Stimulated activated CD4-positive, alpha-beta T cell treated with anti-CD3 and anti-CD28 coated beads, Interleukin-15, amount 100 ng/mL, for 48 hours (primary cell): ENCODE data around the gene ST7.
"Not testable (repeated sequence)": the region's sequence is repeated elsewhere in the genome, so short reads cannot be mapped to it uniquely, and the experiment has no call there.

ENCODE experiments used
- DNase-seq, 2 donors: peaks; one replicate each; pipeline ENCODE4 v3.0.0-alpha.2; 2020; ENCODE audit warnings: low read depth in 2 of 2

ST7 gene

DNA sequence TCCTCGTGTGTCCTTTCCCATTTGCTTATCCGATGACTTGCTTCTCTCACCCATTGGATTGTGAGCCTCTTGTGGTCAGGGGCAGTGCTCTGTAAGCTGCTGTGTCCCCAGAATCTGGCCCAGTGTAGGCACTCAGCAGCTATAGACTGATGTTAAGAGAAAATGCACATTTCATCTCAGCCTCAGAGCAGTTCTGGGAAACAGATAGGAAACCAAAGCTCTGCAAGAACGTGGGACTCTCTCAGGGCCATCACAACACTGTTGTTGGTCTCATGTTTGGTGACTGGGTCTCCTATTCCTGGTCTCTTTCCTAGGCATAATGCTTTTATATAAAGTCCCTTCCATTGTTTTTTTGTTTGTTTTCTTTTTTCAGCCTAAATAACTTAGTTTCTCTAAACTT, 141.2 kb downstream of the ST7 start:
- DNase-seq: no peak

DNA sequence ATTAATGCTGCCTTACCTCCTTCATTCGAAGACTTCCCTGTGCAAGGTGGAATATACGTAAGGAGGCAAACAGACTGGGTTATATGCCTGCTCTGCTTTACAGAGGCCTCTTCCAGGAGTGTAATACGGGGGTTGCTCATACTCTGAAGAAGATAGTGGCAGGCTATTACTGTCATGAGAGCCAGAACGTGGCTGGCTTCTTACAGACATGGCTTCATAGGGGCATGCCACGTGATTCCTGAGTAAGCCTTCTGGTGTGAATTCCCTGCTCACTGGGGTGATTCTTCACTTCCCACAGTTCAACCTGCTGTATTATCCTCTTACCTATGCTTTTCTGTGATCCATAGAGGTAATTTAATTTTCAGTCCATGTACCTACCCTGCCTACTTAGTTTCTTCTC, 141.8 kb downstream of the ST7 start:
- DNase-seq: no peak

DNA sequence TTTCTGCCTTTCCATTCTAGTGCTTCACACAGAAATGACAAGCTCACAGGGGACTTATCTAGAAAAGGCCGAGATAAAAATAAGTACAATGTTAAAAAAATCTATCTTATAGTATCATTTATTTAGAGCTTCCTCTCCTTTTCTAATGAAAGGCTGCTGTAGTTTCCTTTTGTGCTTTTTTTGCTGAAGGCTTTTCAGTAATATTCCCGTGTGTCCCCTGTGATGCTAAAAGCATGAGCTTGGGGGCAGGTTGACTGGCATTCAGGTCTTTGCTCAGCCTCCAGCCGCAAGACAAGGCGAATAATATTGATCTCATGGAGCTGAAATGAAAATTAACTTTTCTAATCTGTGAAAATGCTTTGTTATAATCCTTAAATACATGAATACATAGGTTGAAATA, 143.0 kb downstream of the ST7 start:
- no peak for DNase-seq

DNA sequence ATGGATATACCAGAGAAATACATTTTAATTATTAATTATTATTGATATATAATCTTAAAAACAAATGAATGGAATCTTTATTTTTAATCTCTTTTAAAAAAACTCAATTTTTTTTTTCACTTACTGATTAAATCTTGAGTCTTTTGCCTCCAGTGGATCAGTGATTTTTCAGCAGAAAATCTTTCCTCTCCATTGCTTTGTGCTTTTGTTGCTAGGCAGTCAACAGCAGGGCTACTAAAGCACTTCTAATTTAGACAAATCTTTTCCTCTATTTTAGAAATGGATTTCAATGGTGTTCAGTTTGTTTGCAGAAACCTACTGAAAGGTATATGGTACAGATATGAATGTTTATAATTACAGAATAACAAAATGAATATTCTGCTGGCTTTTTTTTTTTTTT, 143.6 kb downstream of the ST7 start:
- no peak for DNase-seq

DNA sequence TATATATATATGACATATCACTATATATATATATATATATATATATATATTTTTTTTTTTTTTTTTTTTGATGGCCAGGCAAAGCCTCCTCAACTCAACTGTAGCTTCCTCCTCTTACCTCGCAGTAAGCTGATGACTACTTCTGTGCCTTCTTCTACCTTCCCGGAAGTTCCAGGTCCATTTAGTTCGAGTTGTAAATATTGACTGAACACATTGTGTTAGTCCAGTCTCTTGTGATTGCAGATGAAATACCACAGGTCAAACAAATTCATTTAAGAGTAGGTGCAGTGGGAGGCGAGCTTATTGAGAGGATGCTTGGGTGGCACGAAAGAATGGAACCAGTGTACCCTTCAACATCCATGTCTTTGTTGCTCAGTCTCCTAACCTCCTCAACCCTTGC, 144.6 kb downstream of the ST7 start:
- DNase-seq: no peak

DNA sequence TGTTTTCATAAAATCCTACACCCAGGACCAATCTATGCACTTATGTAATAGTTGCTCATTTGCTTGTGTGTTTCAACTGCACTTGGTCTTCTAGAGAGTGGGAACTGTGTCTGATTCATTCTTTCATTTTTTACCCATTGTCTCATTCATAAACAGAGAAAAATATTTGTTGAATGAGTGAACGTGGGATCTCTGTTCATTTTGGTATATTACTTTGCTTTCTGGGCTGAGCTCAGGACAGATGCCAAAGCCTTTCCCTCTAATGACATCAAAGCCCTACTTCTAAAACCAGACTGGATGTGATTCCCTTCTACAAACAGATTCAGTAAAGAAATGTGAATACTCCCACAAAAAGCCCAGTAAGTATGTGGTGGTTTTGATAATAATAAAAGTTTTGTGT, 145.2 kb downstream of the ST7 start:
- no peak for DNase-seq

DNA sequence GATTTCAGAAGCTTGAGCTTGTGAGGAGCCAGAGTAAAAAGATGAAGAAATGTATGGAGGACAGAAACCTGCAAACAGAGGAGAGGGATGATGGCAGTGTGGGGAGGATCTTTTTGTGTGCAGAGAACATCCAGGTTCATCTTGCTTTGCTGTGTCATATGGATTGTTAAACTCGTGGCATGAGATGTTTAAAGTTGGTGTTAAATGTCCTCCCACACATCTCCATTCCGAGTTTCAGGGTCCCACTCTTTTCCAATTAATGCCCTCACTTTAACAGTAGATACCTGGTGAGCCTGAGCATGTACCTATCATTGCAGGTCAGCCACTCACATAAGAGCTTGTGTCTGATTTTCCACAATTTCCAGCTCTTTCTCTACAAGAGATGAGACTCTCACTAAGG, 147.7 kb downstream of the ST7 start:
- DNase-seq: no peak

DNA sequence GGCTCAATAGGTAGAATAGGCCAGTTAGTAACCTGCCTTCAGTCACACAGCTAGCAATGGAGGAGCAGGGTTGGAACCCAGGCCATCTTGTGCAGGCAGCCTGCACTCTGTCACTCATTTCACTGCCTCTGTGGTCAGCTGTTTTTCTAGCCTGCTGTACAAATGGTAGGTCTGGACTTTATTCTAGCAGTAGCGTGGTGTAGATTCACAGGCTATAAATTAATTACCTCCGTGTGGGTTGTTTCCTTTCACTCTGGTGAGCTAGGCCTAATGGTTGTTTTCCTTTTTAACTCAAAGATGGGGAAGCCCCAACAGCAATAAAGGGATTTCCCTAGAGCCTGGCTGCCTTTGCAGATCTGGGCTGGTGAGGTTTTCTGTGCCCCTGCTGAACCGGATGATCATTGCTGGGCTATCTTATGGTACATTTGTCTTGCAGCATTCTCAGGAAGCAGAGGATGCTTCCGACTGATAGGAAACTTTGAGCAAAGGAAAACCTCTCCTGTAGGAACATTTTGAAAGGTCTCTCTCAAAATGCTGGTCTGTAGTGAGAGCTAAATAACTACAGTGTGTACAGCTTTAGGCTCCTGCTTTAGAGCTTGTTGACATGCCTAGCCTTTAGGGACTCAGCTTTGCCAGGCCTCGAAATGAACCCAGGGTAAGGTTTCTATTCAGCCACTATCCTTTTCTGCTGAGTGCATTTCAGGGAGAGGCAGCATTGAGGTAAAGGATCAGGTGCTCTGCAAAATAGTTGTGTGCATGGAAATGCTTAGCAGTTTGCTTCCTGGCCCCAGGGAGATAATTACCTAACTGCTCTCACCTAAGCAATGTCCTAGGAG, 157.4 kb downstream of the ST7 start:
- peak; percentile 16 to 18 for DNase-seq

DNA sequence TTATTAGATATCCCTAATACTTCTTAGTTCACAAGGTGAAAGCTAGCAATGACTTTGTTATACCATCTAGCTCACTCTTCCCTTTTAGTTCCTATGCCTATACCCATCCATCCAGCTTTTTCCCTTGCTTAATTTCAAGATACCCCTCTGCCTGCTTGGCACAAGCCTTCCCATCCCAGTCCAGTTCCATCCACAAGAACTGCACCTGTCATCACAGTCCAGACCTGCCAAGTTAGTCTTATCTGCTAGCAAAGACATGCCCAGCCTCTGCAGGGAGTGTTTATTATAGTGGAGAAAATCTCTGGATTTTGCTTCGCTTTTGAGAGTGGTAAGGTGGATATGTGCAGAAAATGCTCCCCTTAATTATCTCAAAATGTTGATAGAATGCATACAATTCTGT, 158.2 kb downstream of the ST7 start:
- DNase-seq: no peak

DNA sequence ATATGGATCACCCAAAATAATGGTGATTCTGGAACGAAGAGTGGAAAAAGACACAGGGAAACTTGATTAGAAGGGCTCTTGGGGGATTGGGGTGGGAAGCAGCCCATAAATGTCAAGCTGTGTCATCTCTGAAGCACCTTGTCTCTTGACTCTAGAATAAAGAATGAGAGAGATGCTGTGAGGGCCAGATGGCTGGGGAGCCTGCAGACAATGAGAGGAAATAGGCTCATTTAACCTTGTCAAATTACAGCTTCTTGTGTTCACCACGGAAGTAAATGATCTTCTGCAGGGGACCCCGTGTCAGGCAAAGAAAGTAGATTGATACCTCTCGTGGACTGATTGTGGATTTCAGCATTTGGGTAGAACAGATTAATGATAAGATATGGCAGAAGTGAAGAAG, 159.3 kb downstream of the ST7 start:
- no peak for DNase-seq

DNA sequence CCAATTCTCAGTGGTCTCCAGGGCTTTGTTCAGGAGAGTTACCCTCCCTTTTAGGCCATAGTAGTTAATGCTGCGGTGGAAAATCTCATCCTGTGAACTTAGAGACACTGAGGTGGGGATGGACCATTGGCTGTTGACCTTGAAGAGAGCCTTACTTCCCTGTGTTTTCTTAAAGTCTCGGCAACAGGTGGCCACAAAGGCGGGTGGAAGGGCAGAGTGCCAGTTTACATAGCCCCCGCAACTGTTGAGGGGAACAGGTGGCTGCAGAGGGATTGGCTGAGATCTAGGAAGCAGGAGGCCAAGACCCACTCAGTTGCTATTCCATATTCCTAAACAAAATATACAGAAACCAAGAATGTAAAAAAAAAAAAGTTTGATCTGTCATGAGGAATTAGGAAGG, 160.6 kb downstream of the ST7 start:
- no peak for DNase-seq

DNA sequence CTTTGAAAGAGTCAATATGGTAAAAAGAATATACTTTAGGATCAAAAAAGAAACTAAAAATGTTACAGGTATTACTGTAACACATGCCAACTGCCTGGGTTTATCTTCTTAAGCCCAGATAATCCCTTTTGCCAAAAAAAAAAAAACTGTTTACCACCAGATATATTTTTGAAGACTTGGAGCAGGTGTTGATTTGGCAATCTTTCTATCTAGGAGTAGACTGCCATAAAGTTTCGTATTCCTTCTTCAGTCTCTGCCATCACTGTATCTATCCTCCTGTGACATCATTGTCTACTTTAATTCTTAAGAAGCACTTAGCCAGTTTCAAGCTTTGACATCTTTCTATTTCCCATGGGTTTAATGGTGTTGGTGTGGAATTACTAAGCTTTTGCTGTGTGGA, 161.0 kb downstream of the ST7 start:
- no peak for DNase-seq

DNA sequence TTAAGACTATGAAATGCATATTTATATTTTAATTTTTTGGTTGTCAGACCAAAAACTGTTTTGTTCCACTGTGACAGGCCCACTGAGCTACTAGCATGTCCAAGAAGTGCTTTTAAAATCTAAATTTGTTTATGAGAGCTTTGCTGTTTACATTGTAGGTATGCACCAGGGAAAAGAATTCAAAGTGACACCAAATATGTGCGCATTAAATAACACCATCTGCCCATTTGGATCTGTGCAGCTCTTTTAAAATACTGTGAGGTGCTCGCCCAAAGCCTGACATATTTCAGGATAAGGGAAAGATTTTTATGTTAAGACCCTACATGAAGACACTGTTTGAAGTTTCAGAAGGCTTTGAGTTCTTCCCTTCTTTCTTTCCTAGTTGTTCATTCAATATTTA, 162.9 kb downstream of the ST7 start:
- no peak for DNase-seq

DNA sequence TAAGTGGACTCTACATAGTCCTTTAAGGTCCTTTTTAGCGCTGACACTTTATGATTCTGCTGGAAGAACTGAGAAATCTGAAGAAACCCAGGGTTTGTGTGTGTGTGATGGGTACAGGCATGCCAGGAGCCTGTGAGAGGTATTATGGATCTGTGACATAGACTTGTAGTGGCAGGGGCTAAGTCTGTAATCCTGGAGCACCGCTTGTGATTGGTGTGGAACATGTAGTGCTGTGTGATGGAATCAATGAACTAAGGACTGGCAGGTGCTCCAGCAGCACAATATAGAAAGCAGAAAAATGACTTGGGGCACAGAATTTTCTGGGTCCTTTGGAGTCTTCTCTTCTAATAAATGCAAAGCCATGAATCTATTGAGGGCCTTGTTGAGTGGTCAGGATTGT, 163.9 kb downstream of the ST7 start:
- no peak for DNase-seq

DNA sequence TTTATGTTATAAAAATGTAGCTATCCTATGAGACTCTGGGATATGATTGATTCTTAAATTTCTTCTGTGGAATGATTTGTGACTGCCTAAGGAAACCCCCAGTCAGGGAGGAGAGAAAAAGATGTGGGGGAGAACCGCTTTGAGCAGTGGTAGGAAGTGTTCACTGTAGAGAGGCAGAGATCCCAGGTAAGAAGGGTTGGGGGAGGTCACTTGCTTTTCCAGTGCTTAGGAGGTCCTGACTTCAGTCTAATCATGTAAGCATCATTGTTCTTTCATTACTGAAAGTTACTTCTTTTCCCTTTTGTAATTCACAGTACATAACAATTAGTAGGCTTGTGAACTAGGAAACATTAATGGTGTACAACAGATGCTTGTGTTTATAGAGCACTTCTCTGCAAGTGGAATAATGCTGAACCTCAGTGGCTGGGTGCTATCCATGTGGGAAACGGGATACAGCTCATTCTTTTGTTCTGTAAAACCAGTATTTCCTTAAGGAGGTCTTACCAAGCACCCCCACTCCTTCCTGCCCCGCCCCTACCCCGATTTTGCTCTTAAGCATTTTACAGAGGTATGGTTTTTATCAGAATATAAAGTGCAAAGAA, 165.4 kb downstream of the ST7 start:
- no peak for DNase-seq

DNA sequence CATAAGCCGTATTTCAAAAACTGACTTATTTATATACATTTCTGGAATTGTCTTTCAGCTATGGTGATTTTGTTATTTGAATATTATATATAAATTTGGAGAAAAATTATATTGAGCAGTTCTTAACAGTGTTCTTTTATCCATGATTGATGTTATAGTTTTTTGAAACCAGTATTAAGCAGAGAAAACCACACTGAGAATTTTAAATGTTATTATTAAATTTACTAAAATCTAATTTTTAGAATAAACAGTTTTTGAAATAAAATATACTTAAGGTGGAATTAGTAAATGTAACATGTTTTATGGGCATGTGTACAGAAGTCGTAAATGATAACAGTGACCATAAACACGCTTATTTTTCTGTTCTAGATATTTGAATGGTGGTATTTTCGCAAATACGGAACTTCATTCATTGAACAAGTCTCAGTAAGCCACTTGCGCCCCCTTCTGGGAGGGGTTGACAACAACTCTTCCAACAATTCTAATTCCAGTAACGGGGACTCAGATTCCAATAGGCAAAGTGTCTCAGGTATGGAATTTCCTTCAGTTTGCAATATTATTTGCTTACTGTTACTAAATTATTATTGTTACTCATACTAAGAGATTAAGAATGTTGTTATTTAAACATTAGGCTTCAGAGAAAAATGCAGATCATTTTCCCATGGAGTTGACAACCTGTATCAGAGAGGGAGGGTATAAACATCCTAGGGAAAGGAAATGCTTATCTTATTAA, 166.1 kb downstream of the ST7 start:
- DNase-seq: peak; percentile 36 to 67

DNA sequence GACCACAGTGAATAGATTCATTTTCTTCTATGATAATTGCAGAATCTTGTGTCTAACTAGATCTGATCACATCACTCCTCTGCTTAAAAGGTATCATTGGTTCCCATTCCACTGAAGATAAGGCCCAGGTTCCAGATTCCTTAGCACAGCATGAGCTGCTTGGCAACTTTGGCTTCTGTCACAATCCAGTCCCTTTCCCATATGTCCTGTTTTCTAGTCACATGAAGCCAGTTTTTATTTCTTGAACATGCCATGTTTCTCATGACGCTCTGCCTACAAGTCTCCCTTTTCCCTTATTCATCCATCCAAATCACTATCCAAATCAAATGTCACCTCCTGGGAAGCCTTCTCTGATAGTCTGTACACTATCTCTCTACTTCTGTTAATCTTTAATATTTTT, 167.0 kb downstream of the ST7 start:
- not testable (repeated sequence) for DNase-seq

DNA sequence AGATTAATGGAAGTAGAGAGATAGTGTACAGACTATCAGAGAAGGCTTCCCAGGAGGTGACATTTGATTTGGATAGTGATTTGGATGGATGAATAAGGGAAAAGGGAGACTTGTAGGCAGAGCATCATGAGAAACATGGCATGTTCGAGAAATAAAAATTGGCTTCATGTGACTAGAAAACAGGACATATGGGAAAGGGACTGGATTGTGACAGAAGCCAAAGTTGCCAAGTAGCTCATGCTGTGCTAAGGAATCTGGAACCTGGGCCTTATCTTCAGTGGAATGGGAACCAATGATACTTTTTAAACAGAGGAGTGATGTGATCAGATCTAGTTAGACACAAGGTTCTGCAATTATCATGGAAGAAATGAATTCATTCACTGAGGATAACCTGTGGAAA, 168.7 kb downstream of the ST7 start:
- DNase-seq: not testable (repeated sequence)

DNA sequence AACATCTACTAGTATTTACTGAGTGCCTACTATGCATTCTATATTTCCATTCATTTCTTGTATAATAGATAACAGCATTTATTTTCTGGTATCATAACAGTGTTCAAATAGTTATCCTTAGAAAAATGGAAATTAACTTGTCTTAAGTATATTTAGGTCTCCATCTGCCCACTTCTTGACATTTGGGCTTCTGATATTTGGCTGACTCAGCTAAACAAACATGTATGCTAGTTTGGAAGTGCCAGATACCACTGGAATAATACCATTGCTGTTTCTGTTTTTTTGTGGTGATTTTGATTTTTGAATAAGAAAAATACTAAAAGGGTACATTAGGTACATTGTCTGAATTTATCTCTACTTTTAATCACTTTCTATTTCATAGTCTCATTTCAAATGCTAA, 169.2 kb downstream of the ST7 start:
- DNase-seq: no peak

DNA sequence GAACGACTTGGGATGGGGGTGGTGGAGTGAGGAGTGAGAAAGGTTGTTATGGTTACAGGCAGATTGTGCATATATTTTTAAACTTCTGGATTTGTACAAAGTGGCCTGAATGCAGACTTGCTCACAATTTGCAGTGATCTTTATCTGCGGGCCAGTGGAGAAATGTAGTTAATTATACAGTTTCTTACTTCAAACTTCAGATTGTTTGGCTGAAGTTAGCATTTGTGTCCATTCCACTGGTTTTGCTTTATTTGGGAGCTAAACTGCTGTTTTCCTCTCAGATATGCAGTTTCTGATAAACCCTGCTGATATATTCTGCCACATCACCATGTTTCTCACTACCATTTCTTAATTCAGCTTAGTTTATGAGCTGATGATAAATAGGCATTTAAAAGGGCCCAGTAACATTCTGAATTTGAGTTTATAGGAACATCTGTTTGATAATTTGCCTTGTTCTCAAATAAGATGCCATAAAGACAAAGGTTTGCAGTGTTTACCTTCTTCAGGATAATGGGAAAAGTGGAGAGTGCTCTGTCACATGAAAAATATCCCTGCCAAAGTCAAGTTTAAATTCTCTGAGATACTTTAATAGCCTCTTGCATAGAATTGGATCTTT, 170.1 kb downstream of the ST7 start:
- DNase-seq: no peak

DNA sequence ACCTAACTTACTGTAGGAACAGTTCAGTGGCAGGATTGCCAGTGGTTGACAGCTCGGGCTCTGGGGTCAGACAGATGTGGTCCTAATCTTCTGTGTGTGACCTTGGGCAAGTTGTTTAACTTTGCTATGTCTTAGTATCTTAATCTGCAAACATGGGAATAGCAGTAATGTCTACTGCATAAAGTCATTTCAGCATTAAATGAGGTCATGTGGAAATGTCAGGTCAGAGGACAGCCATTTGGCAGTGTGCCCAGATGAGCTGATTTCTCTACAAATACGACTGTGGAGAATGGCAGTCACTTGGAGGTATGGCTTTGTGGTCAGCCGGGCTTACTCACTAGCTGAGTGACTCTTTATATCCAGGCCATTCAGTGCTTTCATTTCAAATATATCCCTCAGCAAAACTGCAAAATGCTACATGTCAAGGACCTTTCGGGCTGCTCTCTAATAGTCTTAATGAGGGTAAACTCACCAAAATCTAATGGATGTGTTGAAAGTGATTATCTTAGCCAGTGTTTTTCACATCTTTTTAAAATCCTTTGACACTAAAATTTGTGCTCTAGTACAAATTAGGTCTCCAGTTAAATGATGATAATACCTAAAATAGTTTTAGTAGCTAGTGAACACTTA, 171.4 kb downstream of the ST7 start:
- peak; percentile 72 to 79 for DNase-seq

DNA sequence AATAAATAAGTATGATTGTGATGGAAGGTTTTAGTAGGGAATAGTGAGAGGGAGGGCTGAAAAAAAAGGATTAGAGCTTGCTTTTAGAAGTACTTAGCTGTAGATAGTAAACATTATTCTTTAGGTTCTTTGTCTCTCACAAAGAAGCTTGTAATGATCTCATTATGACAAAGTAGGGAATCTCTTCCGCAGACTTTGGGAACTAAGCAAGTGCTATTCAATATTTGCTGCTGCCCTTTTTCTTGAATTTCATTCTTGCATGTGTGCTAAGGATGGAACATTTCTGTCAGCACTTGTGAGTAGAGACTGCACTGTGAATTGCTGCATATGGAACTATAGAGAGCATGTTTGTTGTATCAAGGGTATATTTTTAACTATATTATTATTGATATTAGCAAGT, 173.4 kb downstream of the ST7 start:
- no peak for DNase-seq
